ENCODE data around the gene CES2. TPM values are rescaled to one million over a fixed set of nuclear protein-coding genes. Genes with fewer than 3 reads are reported as not detected.

The CES2 gene
- total and polyA plus RNA-seq, 10 of the 15 experiments (the other 5 are each of a cell fraction or from before 2014, with no cell fraction given): 1.6 to 33.7 (median 21.0) TPM

DNA sequence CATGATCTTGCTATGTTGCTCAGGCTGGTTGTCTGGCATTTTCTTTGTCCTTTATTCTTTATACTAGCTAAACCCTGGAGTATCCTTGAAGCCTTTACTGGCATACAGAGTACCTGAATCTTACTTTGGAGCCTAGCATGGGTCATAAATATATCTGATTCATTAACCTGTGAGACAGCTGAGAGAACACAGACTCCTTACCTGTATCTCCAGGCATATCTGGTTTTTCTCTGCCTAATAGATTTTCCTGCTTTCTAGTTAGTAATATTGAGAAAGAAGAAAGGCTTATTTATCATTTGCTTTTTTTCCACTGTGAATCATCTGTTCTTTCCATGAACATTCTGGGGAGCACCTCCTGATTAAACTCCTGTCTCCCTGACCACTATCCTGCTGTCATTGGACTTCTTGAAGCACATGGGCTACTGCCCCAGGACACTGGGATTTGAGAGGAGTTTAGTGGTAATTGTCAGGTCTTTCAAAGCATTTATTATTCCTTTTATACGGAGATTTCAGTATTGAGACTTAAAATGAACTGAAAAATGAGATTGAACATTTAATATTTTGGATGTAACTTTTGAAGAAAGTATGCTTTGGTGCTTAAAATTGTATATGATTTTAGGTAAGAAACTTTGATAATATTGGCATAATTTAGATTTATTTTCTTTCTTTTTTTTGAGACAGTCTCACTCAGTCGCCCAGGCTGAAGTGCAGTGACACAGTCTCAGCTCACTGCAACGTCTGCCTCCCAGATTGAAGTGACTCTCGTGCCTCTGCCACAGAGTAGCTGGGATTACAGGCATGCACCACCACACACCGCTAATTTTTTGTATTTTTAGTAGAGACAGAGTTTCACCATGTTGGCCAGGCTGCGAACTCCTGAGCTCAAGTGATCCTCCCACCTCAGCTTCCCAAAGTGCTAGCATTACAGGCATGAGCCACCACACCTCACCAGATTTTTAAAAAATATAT, 46.4 kb upstream of the CES2 start:
- POLR2A ChIA-PET: no interaction called here
- intact Hi-C loops (cut with micrococcal nuclease; ENCODE audit: unreplicated experiment): no loop called here
- H4K20me1 ChIP-seq (ENCODE audit: control insufficient read depth, insufficient read depth): no peaks in the 10 kb centered on the region
- H3K27me3 ChIP-seq (replicated peaks in 1 of 2; ENCODE audit: control insufficient read depth in 2 of 2, insufficient read depth in 2 of 2, low read length in 1 of 2): no peaks in the 10 kb centered on the region
- CTCF ChIA-PET: interaction anchor here (0.6 to 9.7 kb wide), 6 partner anchors 10 to 436 kb away, joined by 3 to 77 read pairs (median 3); partner anchors contain the start of genes NAE1 and RRAD
- no peak overlapping the region for H3K4me3 ChIP-seq
- no peak for ATAC-seq
- in situ Hi-C loops (cut with MboI): no loop called here
- H3K36me3 ChIP-seq (ENCODE audit: control insufficient read depth in 2 of 2, insufficient read depth in 2 of 2, low read length in 1 of 2): peaks cover 3 to 5% of the 10 kb centered on the region in 2 experiments
- no peak for FAIRE-seq
- H3K4me1 ChIP-seq (ENCODE audit: control insufficient read depth, insufficient read depth, low read length): no peaks in the 10 kb centered on the region; the same call in 1 of the 2 replicates
- TSS peak; percentile 14 for BruUV-seq (replicated peaks)
- no peak overlapping the region for H3K4me2 ChIP-seq (ENCODE audit: control insufficient read depth, insufficient read depth)
- no peaks in the 10 kb centered on the region for H3K9me3 ChIP-seq (replicated peaks; ENCODE audit: control insufficient read depth, insufficient read depth, low read length)
- H2AFZ ChIP-seq (ENCODE audit: control insufficient read depth, low read depth, low read length): no peak overlapping the region
- H3K9ac ChIP-seq (ENCODE audit: control insufficient read depth, insufficient read depth, low read length): no peak overlapping the region
- DNase-seq (ENCODE audit: low read depth, low spot score): no peak
- SMC1A ChIA-PET (ENCODE audit: uncharacterized antibody, unreplicated experiment): no interaction called here
- no peaks in the 10 kb centered on the region for H3K79me2 ChIP-seq (ENCODE audit: control insufficient read depth, insufficient read depth, low read length)
- RAD21 ChIA-PET (ENCODE audit: unreplicated experiment): no interaction called here
- H3K27ac ChIP-seq (ENCODE audit: control insufficient read depth, insufficient read depth): no peak overlapping the region
- WGBS (ENCODE audit: insufficient coverage, insufficient replicate concordance, low lambda C conversion rate, missing lambda C conversion rate): 82% methylated on average over 6 of the region's 6 CpGs
- TF ChIP-seq, protein P1, sequence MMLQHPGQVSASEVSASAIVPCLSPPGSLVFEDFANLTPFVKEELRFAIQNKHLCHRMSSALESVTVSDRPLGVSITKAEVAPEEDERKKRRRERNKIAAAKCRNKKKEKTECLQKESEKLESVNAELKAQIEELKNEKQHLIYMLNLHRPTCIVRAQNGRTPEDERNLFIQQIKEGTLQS (IDR thresholded peaks at IDR 0.05; ENCODE audit: borderline replicate concordance, extremely low read depth, low read depth, low read length): no peak
- TF ChIP-seq YY1 (IDR thresholded peaks at IDR 0.05; ENCODE audit: low read depth, low read length) (no peak), KAT2A (conservative IDR thresholded peaks at IDR 0.05; ENCODE audit: control insufficient read depth, low read depth, low read length) (no peak)

DNA sequence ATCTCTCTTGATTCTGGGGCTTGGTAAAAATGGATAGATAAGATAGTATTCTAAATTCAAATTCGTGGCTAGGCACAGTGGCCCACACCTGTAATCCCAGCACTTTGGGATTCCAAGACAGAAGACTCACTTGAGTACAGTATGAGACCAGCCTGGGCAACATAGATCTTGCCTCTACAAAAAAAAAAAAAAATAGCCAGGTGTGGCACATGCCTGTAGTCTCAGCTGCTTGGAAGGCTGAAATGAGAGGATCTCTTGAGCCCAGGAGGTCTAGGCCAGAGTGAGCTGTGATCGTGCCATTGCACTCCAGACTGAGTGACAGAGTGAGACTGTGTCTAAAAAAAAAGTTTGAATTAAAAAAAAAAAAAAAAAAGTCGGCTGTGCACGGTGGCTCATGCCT, 45.7 kb upstream of the CES2 start:
- Histone ChIP-seq H3K9me3 (replicated peaks; ENCODE audit: control insufficient read depth, insufficient read depth, low read length) (no peaks in the 10 kb centered on the region), H2AFZ (ENCODE audit: control insufficient read depth, low read depth, low read length) (no peak overlapping the region), H3K27ac (ENCODE audit: control insufficient read depth, insufficient read depth) (no peak overlapping the region), H4K20me1 (ENCODE audit: control insufficient read depth, insufficient read depth) (no peaks in the 10 kb centered on the region), H3K4me3 (no peak overlapping the region), H3K4me1 (ENCODE audit: control insufficient read depth, insufficient read depth, low read length) (no peaks in the 10 kb centered on the region; the same call in 1 of the 2 replicates), H3K79me2 (ENCODE audit: control insufficient read depth, insufficient read depth, low read length) (no peaks in the 10 kb centered on the region), H3K27me3 (replicated peaks in 1 of 2; ENCODE audit: control insufficient read depth in 2 of 2, insufficient read depth in 2 of 2, low read length in 1 of 2) (no peaks in the 10 kb centered on the region), H3K4me2 (ENCODE audit: control insufficient read depth, insufficient read depth) (no peak overlapping the region), H3K9ac (ENCODE audit: control insufficient read depth, insufficient read depth, low read length) (no peak overlapping the region), H3K36me3 (ENCODE audit: control insufficient read depth in 2 of 2, insufficient read depth in 2 of 2, low read length in 1 of 2) (peaks cover 3 to 4% of the 10 kb centered on the region in 2 experiments)
- intact Hi-C loops (cut with micrococcal nuclease; ENCODE audit: unreplicated experiment) (no loop called here), in situ Hi-C loops (cut with MboI) (no loop called here)
- CTCF ChIA-PET: interaction anchor here (0.6 to 9.7 kb wide), 5 partner anchors 22 to 265 kb away, joined by 3 to 77 read pairs (median 3); partner anchors contain the start of genes NAE1 and RRAD
- DNase-seq (ENCODE audit: low read depth, low spot score) (no peak), ATAC-seq (no peak), FAIRE-seq (no peak)
- WGBS (ENCODE audit: insufficient coverage, insufficient replicate concordance, low lambda C conversion rate, missing lambda C conversion rate): 52% methylated on average over 3 of the region's 4 CpGs
- POLR2A ChIA-PET: interaction anchor here (0.6 kb wide), 1 partner anchor 22 kb away, joined by 3 read pairs; no protein-coding TSS in a partner anchor
- BruUV-seq (replicated peaks): no TSS peak
- SMC1A ChIA-PET (ENCODE audit: uncharacterized antibody, unreplicated experiment): interaction anchor here (1.0 to 1.5 kb wide), 2 partner anchors 8 to 85 kb away, joined by 3 to 4 read pairs; no protein-coding TSS in a partner anchor
- RAD21 ChIA-PET (ENCODE audit: unreplicated experiment): no interaction called here
- TF ChIP-seq ZNF384 (IDR thresholded peaks at IDR 0.05; ENCODE audit: borderline replicate concordance, low read depth, low read length) (no peak), ZNF622 (IDR thresholded peaks at IDR 0.05) (no peak), MYB (IDR thresholded peaks at IDR 0.05; ENCODE audit: borderline replicate concordance, low read depth, low read length) (no peak), NFYA (IDR thresholded peaks at IDR 0.05; ENCODE audit: borderline replicate concordance, low read depth, low read length) (no peak)
- TF ChIP-seq, protein P2, sequence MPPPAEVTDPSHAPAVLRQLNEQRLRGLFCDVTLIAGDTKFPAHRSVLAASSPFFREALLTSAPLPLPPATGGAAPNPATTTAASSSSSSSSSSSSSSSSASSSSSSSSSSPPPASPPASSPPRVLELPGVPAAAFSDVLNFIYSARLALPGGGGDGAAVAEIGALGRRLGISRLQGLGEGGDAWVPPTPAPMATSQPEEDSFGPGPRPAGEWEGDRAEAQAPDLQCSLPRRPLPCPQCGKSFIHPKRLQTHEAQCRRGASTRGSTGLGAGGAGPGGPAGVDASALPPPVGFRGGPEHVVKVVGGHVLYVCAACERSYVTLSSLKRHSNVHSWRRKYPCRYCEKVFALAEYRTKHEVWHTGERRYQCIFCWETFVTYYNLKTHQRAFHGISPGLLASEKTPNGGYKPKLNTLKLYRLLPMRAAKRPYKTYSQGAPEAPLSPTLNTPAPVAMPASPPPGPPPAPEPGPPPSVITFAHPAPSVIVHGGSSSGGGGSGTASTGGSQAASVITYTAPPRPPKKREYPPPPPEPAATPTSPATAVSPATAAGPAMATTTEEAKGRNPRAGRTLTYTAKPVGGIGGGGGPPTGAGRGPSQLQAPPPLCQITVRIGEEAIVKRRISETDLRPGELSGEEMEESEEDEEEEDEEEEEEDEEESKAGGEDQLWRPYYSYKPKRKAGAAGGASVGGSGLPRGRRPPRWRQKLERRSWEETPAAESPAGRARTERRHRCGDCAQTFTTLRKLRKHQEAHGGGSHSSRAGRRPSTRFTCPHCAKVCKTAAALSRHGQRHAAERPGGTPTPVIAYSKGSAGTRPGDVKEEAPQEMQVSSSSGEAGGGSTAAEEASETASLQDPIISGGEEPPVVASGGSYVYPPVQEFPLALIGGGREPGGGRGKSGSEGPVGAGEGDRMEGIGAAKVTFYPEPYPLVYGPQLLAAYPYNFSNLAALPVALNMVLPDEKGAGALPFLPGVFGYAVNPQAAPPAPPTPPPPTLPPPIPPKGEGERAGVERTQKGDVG (CRISPR knock-in tag; IDR thresholded peaks at IDR 0.05): no peak
- TF ChIP-seq, protein P3, sequence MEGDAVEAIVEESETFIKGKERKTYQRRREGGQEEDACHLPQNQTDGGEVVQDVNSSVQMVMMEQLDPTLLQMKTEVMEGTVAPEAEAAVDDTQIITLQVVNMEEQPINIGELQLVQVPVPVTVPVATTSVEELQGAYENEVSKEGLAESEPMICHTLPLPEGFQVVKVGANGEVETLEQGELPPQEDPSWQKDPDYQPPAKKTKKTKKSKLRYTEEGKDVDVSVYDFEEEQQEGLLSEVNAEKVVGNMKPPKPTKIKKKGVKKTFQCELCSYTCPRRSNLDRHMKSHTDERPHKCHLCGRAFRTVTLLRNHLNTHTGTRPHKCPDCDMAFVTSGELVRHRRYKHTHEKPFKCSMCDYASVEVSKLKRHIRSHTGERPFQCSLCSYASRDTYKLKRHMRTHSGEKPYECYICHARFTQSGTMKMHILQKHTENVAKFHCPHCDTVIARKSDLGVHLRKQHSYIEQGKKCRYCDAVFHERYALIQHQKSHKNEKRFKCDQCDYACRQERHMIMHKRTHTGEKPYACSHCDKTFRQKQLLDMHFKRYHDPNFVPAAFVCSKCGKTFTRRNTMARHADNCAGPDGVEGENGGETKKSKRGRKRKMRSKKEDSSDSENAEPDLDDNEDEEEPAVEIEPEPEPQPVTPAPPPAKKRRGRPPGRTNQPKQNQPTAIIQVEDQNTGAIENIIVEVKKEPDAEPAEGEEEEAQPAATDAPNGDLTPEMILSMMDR (IDR thresholded peaks at IDR 0.05 in 2 of 3, conservative IDR thresholded peaks at IDR 0.05 in 1 of 3; ENCODE audit: control insufficient read depth in 2 of 3, extremely low read depth in 1 of 3, insufficient read depth in 1 of 3, low read depth in 3 of 3, low read length in 3 of 3): no peak
